Liver (tissue), 9 donors: ENCODE data around the gene ZFHX2. TPM values are rescaled to one million over a fixed set of nuclear protein-coding genes. Genes with fewer than 3 reads are reported as not detected.

ENCODE experiments used
- DNase-seq: peaks from one replicate; pipeline ENCODE4 v3.0.0-alpha.2; 2017; ENCODE audit warnings: low spot score
- H3K27ac ChIP-seq, 2 donors: one replicate each; pipeline ENCODE4 v1.7.0; 2013; ENCODE audit warnings: inconsistent platforms in 2 of 2, low read length in 2 of 2, control low read depth in 1 of 2, low read depth in 1 of 2, mild to moderate bottlenecking in 1 of 2
- H3K27me3 ChIP-seq, 4 donors: one replicate each; pipeline versions ENCODE4 v1.6.1 to v1.7.0; 2013; ENCODE audit warnings: low read length in 3 of 4, inconsistent platforms in 1 of 4, mild to moderate bottlenecking in 1 of 4, moderate library complexity in 1 of 4; ENCODE audit not compliant: control insufficient read depth in 4 of 4, insufficient read depth in 4 of 4
- H3K36me3 ChIP-seq, 4 donors: one replicate each; pipeline versions ENCODE4 v1.6.1 to v1.7.0; 2013; ENCODE audit warnings: low read length in 3 of 4, mild to moderate bottlenecking in 3 of 4, low read depth in 1 of 4, moderate library complexity in 1 of 4; ENCODE audit not compliant: control insufficient read depth in 4 of 4, insufficient read depth in 3 of 4
- H3K4me1 ChIP-seq, 4 donors: one replicate each; pipeline versions ENCODE4 v1.6.1 to v1.7.0; 2013; ENCODE audit warnings: low read length in 3 of 4, mild to moderate bottlenecking in 3 of 4, moderate library complexity in 1 of 4; ENCODE audit not compliant: control insufficient read depth in 4 of 4, insufficient read depth in 4 of 4
- H3K4me3 ChIP-seq, 3 donors: one replicate each; pipeline versions ENCODE4 v1.6.1 to v1.7.0; 2013; ENCODE audit warnings: low read length in 3 of 3, control low read depth in 1 of 3, low read depth in 1 of 3, mild to moderate bottlenecking in 1 of 3
- H3K9ac ChIP-seq, 2 donors: one replicate each; pipeline ENCODE4 v1.7.0; 2013; ENCODE audit warnings: low read length in 2 of 2, mild to moderate bottlenecking in 2 of 2, moderate library complexity in 2 of 2, control low read depth in 1 of 2, low read depth in 1 of 2
- H3K9me3 ChIP-seq, 4 donors: one replicate each; pipeline versions ENCODE4 v1.6.1 to v1.7.0; 2013; ENCODE audit warnings: low read length in 3 of 4; ENCODE audit not compliant: control insufficient read depth in 4 of 4
- ATF3 ChIP-seq: IDR thresholded peaks from 2 replicates; pipeline ENCODE4 v1.6.1; 2016; ENCODE audit warnings: antibody characterized with exemption
- EGR1 ChIP-seq, 2 donors: IDR thresholded peaks; 2 replicates each; pipeline ENCODE4 v1.6.1; 2016 to 2018; ENCODE audit warnings: antibody characterized with exemption in 2 of 2, low read depth in 2 of 2
- FOXA1 ChIP-seq: IDR thresholded peaks from 2 replicates; pipeline ENCODE4 v1.6.1; 2016; ENCODE audit warnings: antibody characterized with exemption
- GABPA ChIP-seq, 2 donors: IDR thresholded peaks in 1 of 2; conservative IDR thresholded peaks in 1 of 2; 2 replicates each; pipeline ENCODE4 v1.6.1; 2016; ENCODE audit warnings: antibody characterized with exemption in 2 of 2, mild to moderate bottlenecking in 1 of 2, moderate library complexity in 1 of 2
- JUND ChIP-seq, 2 donors: IDR thresholded peaks; 2 replicates each; pipeline ENCODE4 v1.6.1; 2016; ENCODE audit warnings: antibody characterized with exemption in 2 of 2
- RAD21 ChIP-seq, 2 donors: IDR thresholded peaks; 2 replicates each; pipeline ENCODE4 v1.6.1; 2016; ENCODE audit warnings: antibody characterized with exemption in 2 of 2, mild to moderate bottlenecking in 2 of 2
- RXRA ChIP-seq, 2 donors: IDR thresholded peaks; 2 replicates each; pipeline ENCODE4 v1.6.1; 2017 to 2018; ENCODE audit warnings: antibody characterized with exemption in 2 of 2, mild to moderate bottlenecking in 1 of 2
- SP1 ChIP-seq: IDR thresholded peaks from 2 replicates; pipeline ENCODE4 v1.6.1; 2018; ENCODE audit warnings: antibody characterized with exemption, mild to moderate bottlenecking
- YY1 ChIP-seq: IDR thresholded peaks from 2 replicates; pipeline ENCODE4 v1.6.1; 2016; ENCODE audit warnings: antibody characterized with exemption, mild to moderate bottlenecking
- WGBS: extraction: QIAGEN DNeasy Blood & Tissue Kit; methylation state at CpG from one replicate; pipeline ENCODE4 v1.1.7; 2013; 5-methylcytosine and 5-hydroxymethylcytosine counted together
- polyA plus RNA-seq, 2 donors: library from polyadenylated mRNA; stranded (reverse) in 1 of 2; unstranded in 1 of 2; fragments of 200-250 nt in 1 of 2; fragments of >200 nt in 1 of 2; fragmentation: Nextera tagmentation in 1 of 2; extraction: Ambion mirVana in 1 of 2; gene quantifications; one replicate each; pipeline versions ENCODE4 v1.2.1 to v1.2.3, GENCODE V29; 2013 to 2015
- total RNA-seq, 2 donors: library from RNA; depleted of rRNA; stranded (reverse); fragments of >200 nt; gene quantifications; one replicate each; pipeline ENCODE4 v1.2.3, GENCODE V29; 2014
- TF ChIP-seq, protein P1 (sequence below): fragments of 150-350 bp; IDR thresholded peaks from 2 replicates; pipeline ENCODE4 v1.5.1; 2017; ENCODE audit warnings: improper control_type of control experiment, low read depth, low read length; ENCODE audit not compliant: missing input control
- TF ChIP-seq, protein P2 (sequence below): IDR thresholded peaks from 2 replicates; pipeline ENCODE4 v1.6.1; 2016; ENCODE audit warnings: antibody characterized with exemption
- TF ChIP-seq, protein P3 (sequence below): IDR thresholded peaks from 2 replicates; pipeline ENCODE4 v1.6.1; 2016; ENCODE audit warnings: antibody characterized with exemption
- donor health status: healthy.
- donor health status: healthy.
- donor health status: healthy.
- donor health status: healthy.
- donor health status: healthy.

Gene ZFHX2
- total and polyA plus RNA-seq, 4 donors = 0.06 to 0.14 (median 0.10) TPM

- H3K27me3 ChIP-seq = no peaks in the 10 kb centered on the region
- 71% methylated on average over 9 of the region's 9 CpGs for WGBS
- no peak for DNase-seq
- H3K36me3 ChIP-seq = peaks cover 0 to 18% (median 4%) of the 10 kb centered on the region in 4 donors
- H3K9me3 ChIP-seq = no peaks in the 10 kb centered on the region
- no peaks in the 10 kb centered on the region for H3K4me1 ChIP-seq
- no peak overlapping the region for H3K4me3 ChIP-seq
- H3K9ac ChIP-seq = no peak overlapping the region
- TF ChIP-seq ATF3 (no peak), FOXA1 (no peak), RAD21 (IDR thresholded peaks at IDR 0.05) (no peak)
- TF ChIP-seq, protein P1, sequence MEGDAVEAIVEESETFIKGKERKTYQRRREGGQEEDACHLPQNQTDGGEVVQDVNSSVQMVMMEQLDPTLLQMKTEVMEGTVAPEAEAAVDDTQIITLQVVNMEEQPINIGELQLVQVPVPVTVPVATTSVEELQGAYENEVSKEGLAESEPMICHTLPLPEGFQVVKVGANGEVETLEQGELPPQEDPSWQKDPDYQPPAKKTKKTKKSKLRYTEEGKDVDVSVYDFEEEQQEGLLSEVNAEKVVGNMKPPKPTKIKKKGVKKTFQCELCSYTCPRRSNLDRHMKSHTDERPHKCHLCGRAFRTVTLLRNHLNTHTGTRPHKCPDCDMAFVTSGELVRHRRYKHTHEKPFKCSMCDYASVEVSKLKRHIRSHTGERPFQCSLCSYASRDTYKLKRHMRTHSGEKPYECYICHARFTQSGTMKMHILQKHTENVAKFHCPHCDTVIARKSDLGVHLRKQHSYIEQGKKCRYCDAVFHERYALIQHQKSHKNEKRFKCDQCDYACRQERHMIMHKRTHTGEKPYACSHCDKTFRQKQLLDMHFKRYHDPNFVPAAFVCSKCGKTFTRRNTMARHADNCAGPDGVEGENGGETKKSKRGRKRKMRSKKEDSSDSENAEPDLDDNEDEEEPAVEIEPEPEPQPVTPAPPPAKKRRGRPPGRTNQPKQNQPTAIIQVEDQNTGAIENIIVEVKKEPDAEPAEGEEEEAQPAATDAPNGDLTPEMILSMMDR = peak; percentile 10
- H3K27ac ChIP-seq = no peak overlapping the region
Observed at GRCh38 chr14:23483236-23483854, 68.2 kb downstream of the ZFHX2 start.

DNA sequence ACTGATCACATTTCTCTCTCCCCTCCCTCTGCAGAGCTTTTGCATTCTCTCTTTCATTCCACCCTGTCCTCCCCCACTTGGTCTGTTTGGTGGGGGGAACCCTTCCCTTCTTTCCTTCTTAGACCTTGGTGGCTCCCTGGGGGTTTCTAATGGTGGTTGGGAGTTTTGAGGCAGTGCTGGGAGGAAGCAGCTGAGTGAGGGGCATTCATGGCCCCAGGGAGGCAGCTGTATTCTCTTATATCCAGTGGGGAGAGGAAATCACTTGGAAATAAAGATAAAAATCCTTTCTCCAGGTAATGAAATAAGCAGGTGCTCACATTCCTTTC, 68.8 kb downstream of the ZFHX2 start:
- H3K27ac ChIP-seq = no peak overlapping the region
- no peaks in the 10 kb centered on the region for H3K4me1 ChIP-seq
- H3K27me3 ChIP-seq = no peaks in the 10 kb centered on the region
- H3K36me3 ChIP-seq = peaks cover 3 to 21% (median 6%) of the 10 kb centered on the region in 4 donors
- no peak for TF ChIP-seq EGR1 (IDR thresholded peaks at IDR 0.05; ENCODE audit: low read depth in 2 of 2)
- no peak for TF ChIP-seq YY1
- TF ChIP-seq RXRA (IDR thresholded peaks at IDR 0.05) = no peak
- no peak for TF ChIP-seq JUND (IDR thresholded peaks at IDR 0.05)
- TF ChIP-seq GABPA (IDR thresholded peaks at IDR 0.05 in 1 of 2, conservative IDR thresholded peaks at IDR 0.05 in 1 of 2) = no peak
- TF ChIP-seq SP1 = no peak
- TF ChIP-seq, protein P2, sequence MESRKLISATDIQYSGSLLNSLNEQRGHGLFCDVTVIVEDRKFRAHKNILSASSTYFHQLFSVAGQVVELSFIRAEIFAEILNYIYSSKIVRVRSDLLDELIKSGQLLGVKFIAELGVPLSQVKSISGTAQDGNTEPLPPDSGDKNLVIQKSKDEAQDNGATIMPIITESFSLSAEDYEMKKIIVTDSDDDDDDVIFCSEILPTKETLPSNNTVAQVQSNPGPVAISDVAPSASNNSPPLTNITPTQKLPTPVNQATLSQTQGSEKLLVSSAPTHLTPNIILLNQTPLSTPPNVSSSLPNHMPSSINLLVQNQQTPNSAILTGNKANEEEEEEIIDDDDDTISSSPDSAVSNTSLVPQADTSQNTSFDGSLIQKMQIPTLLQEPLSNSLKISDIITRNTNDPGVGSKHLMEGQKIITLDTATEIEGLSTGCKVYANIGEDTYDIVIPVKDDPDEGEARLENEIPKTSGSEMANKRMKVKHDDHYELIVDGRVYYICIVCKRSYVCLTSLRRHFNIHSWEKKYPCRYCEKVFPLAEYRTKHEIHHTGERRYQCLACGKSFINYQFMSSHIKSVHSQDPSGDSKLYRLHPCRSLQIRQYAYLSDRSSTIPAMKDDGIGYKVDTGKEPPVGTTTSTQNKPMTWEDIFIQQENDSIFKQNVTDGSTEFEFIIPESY = no peak
- TF ChIP-seq, protein P3, sequence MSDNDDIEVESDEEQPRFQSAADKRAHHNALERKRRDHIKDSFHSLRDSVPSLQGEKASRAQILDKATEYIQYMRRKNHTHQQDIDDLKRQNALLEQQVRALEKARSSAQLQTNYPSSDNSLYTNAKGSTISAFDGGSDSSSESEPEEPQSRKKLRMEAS = no peak
- TF ChIP-seq, protein P1 = no peak
- no peak for TF ChIP-seq RAD21 (IDR thresholded peaks at IDR 0.05)
- no peaks in the 10 kb centered on the region for H3K9me3 ChIP-seq
- H3K9ac ChIP-seq = no peak overlapping the region
- H3K4me3 ChIP-seq = no peak overlapping the region
- DNase-seq = no peak
